Endothelial cell of umbilical vein (primary cell): ENCODE results near the gene CAPN8.
A peak's percentile ranks its signal among the peaks of the same experiment; 100 is the strongest.

Experiments
- FOS ChIP-seq: IDR thresholded peaks from 2 replicates; pipeline ENCODE4 v1.6.1; 2011; ENCODE audit warnings: mild to moderate bottlenecking, low read length, moderate library complexity, borderline replicate concordance; ENCODE audit not compliant: insufficient read depth
- POLR2AphosphoS5 ChIP-seq: IDR thresholded peaks from 2 replicates; pipeline ENCODE4 v1.6.1; 2012; ENCODE audit warnings: low read depth, mild to moderate bottlenecking, control low read depth, low read length, moderate library complexity; ENCODE audit not compliant: insufficient read depth
- TF ChIP-seq, protein P1 (sequence below), 2 donors: IDR thresholded peaks; 1 replicate in 1 of 2; 2 replicates in 1 of 2; pipeline ENCODE4 v1.5.1; 2011; ENCODE audit warnings: low read length in 2 of 2, mild to moderate bottlenecking in 2 of 2, moderate library complexity in 2 of 2, control low read depth in 1 of 2, inconsistent platforms in 1 of 2, low read depth in 1 of 2; ENCODE audit not compliant: insufficient read depth in 1 of 2; ENCODE audit errors: extremely low read depth in 1 of 2

DNA sequence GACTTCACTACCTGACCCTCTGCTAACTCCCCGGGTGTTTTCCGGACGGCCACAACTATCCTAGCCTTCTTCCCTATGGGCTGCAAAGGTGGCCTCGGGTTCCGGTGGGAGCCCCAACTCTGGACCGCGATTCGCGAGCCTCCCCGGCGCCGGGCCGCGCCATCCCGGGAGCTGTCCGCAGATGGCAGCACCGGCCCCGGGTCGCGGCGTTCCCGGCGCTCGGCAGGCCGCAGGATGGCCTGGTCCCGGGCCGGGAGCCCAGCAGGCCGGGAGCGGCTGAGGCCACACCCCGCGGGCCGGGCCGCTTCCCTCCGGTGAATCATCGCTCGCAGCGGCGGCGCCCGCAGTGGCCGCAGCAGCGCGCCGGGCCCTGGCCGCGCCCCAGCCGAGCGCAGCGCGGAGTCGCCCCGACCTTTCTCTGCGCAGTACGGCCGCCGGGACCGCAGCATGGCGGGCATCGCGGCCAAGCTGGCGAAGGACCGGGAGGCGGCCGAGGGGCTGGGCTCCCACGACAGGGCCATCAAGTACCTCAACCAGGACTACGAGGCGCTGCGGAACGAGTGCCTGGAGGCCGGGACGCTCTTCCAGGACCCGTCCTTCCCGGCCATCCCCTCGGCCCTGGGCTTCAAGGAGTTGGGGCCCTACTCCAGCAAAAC is 46.8 kb upstream of the CAPN8 start, which contains the start of gene CAPN2:
- TF ChIP-seq FOS: peak; percentile 92
- TF ChIP-seq POLR2AphosphoS5: peak; percentile 99
- TF ChIP-seq, protein P1, sequence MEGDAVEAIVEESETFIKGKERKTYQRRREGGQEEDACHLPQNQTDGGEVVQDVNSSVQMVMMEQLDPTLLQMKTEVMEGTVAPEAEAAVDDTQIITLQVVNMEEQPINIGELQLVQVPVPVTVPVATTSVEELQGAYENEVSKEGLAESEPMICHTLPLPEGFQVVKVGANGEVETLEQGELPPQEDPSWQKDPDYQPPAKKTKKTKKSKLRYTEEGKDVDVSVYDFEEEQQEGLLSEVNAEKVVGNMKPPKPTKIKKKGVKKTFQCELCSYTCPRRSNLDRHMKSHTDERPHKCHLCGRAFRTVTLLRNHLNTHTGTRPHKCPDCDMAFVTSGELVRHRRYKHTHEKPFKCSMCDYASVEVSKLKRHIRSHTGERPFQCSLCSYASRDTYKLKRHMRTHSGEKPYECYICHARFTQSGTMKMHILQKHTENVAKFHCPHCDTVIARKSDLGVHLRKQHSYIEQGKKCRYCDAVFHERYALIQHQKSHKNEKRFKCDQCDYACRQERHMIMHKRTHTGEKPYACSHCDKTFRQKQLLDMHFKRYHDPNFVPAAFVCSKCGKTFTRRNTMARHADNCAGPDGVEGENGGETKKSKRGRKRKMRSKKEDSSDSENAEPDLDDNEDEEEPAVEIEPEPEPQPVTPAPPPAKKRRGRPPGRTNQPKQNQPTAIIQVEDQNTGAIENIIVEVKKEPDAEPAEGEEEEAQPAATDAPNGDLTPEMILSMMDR (IDR thresholded peaks at IDR 0.05; ENCODE audit: extremely low read depth in 1 of 2, insufficient read depth in 1 of 2, low read depth in 1 of 2, low read length in 2 of 2): peak; percentile 63
